ENCODE data around the gene GALNT2.

The GALNT2 gene

GRCh38 chr1:230321341-230321740, 254.3 kb downstream of the GALNT2 start:
- Histone ChIP-seq H3K27ac (no peak overlapping the region), H3K4me3 (no peak overlapping the region)
- DNase-seq (ENCODE audit: low spot score) = no peak
- no peak for TF ChIP-seq CTCF (IDR thresholded peaks at IDR 0.05)

- H3K27ac ChIP-seq = no peak overlapping the region
- no peak for DNase-seq (ENCODE audit: low spot score)
- TF ChIP-seq CTCF (IDR thresholded peaks at IDR 0.05) = no peak
- H3K4me3 ChIP-seq = no peak overlapping the region
Measured at GRCh38 chr1:230321741-230322420, 254.8 kb downstream of the GALNT2 start.

- Histone ChIP-seq H3K4me3 (no peak overlapping the region), H3K27ac (no peak overlapping the region)
- DNase-seq (ENCODE audit: low spot score) = no peak
- TF ChIP-seq CTCF (IDR thresholded peaks at IDR 0.05) = no peak
Measured at GRCh38 chr1:230322421-230322756, 255.4 kb downstream of the GALNT2 start.

- Histone ChIP-seq H3K27ac (no peak overlapping the region), H3K4me3 (no peak overlapping the region)
- no peak for DNase-seq (ENCODE audit: low spot score)
- no peak for TF ChIP-seq CTCF (IDR thresholded peaks at IDR 0.05)
Measured at GRCh38 chr1:230322967-230323547, 256.0 kb downstream of the GALNT2 start.

GRCh38 chr1:230323686-230324085, 256.6 kb downstream of the GALNT2 start:
- H3K4me3 ChIP-seq = no peak overlapping the region
- TF ChIP-seq CTCF (IDR thresholded peaks at IDR 0.05) = no peak
- no peak for DNase-seq (ENCODE audit: low spot score)
- no peak overlapping the region for H3K27ac ChIP-seq

- H3K27ac ChIP-seq = no peak overlapping the region
- DNase-seq (ENCODE audit: low spot score) = no peak
- TF ChIP-seq CTCF (IDR thresholded peaks at IDR 0.05) = no peak
- no peak overlapping the region for H3K4me3 ChIP-seq
Measured at GRCh38 chr1:230326971-230327891, 260.2 kb downstream of the GALNT2 start.
